Forelimb muscle (tissue), 1 donor: Measurements from ENCODE around the gene RASAL2. TPM values are rescaled to one million over a fixed set of nuclear protein-coding genes. Genes with fewer than 3 reads are reported as not detected.

Source experiments
- DNase-seq: peaks from one replicate; pipeline ENCODE4 v3.0.0-alpha.2; 2013; ENCODE audit warnings: low read depth
- polyA plus RNA-seq: library from polyadenylated mRNA; unstranded; fragments of 120-200 nt; gene quantifications from one replicate; pipeline ENCODE4 v1.2.1, GENCODE V29; 2013; ENCODE audit not compliant: insufficient read length

RASAL2 gene
- polyA plus RNA-seq, 1 donor = 12.3 TPM

DNA sequence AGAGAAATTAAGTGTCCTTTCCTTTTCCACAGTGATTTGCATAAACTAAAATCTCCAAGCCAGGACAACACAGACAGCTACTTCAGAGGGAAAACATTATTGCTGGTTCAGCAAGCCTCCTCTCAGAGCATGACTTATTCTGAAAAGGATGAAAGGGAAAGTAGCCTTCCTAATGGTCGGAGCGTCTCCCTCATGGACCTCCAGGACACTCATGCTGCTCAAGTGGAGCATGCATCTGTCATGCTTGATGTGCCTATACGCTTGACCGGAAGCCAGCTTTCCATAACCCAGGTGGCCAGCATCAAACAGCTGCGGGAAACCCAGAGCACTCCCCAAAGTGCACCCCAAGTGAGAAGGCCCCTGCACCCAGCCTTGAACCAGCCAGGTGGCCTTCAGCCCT lies 363.7 kb downstream of the RASAL2 start:
- DNase-seq = no peak

DNA sequence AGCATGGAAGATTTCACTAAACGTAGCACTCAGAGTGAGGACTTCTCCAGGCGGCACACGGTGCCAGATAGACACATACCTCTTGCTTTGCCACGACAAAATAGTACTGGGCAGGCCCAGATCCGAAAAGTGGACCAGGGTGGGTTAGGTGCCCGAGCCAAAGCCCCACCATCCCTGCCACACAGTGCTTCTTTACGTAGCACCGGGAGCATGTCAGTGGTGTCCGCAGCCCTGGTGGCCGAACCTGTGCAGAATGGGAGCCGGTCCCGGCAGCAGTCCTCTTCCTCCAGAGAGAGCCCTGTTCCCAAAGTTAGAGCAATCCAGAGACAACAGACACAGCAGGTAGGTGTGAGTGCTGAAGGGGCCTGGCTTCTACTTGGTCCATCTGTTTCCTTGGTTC lies 364.3 kb downstream of the RASAL2 start:
- DNase-seq = no peak

DNA sequence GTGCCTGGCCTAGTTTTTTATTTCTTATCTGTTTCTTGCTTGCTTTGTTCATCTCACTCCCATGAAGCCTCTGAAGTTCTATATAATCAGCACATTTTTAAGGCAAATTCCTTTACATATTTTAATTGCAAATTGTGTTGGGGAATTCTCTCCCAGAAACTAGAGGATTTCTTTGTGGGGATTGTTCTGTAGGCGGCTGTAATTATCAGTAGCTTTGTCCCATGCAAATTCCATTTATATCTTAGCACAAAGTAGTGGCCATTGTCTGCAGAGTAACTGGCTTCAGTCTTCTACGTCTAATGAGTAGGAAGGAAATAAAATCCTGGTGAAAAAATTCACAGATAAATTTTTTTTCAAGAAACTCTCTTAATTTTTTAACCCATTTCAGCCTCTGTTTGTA lies 367.2 kb downstream of the RASAL2 start:
- no peak for DNase-seq

DNA sequence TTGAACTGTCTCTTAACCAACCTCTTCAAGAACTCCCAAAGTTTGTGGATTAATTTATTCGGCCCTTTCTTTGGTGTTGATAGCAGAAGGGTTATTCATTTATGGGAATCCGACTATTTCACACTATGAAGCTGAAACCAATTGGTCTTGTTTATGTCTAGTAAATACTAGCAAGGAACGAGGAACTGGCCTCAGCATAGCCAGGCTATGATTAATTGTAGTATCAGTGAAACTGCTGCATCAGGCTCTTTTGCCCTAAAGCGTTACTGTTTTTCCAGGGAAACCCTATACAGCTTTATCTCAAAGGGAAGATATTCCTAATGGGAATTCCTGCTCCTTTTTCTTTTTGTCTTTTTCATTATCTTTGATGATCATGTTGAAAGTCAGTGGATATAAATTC lies 367.8 kb downstream of the RASAL2 start:
- DNase-seq = no peak

DNA sequence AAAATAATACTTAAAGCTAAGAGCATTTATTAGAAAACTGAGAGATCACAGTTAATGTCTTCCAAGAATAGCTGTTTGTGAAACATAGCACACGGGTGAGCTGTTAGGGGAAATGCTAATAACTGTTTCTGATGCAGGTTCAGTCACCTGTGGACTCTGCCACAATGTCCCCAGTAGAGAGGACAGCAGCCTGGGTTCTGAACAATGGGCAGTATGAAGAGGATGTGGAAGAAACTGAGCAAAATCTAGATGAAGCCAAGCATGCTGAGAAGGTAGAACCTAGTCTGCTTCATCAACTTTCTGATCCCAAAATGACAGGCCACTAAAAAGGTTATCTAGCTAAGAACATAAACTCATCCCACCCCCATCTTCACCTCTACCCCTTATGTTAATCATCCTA lies 370.2 kb downstream of the RASAL2 start:
- DNase-seq = no peak

DNA sequence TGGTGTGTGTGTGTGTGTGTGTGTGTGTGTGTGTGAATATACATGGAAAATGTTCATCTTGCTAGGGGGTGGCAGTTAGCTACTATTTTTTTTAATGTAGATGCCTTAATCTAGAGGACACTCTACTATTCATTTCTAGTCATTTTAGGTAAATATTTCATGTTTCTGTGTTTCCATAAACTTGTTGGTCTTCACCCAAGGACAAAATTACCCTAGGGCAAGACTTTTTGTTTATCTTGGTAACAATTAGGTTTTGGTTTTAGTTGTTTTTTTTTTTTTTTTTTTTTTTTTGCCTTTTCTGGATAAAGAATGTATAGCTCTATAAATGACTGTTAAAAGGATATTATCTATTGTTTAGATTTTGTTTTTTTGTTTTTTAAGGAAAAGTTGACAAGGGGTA lies 370.7 kb downstream of the RASAL2 start:
- DNase-seq = no peak

DNA sequence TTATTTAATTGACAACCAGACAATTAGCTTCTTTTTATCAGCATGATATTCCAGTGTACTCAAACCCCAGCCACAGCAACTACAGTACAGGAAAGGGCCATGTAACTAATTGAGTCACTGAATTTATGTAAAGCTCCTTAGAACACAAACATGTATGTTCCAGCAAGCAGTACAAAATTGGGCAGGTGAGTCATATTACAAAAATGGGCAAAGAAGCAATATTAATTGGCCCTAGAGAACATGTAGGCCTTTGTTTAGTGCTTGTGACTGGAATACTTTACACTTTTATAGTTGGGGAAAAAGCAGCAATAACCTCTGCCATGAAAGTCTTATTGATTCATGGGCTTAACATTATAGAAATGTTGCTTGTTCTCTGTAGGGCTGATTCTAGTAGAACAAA lies 371.1 kb downstream of the RASAL2 start:
- no peak for DNase-seq

DNA sequence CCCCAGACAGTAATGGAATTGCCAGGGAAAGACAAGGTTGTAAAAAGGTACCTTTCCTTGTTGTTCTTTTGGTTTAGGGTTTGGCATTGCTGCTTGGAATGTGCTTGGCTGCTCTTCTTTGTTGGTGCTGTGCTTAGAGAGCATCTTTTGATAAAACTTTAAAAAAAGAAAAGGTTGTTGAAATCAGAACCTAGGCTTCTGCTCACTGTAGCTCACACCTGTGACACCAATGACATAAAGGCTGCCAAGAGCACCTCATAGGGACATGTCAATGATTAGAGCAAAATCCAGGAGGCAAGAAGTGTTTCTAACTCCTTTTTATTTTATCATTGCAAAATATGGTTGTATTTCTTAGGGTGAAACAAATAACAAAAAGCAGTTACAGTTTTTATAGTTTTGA lies 373.9 kb downstream of the RASAL2 start:
- no peak for DNase-seq

DNA sequence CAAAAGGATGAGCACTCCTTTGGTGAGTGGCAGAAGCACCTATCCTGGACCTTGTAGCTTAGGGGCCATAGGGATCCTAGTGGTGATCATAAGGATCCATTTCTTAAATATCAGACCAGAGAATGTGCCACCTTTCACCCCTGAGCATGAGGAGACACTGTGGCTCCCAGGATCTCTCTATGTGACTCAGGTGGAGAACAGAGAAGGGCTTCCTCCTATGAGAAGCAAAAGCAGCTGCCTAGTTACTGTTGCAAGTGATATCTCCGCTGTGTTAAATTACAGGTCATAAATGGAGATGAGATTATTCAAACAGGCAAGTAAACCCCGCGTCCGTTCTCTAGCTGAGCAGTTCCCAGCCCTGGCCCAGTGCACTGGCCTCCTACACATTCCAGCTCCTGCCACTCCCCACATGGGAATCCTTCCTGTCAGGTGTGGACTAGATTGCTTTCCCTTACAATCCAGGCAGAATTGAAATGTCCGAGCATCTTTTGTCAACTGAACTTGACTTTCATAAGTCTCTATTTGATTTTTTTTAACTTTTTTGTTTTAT lies 376.6 kb downstream of the RASAL2 start:
- DNase-seq = no peak

DNA sequence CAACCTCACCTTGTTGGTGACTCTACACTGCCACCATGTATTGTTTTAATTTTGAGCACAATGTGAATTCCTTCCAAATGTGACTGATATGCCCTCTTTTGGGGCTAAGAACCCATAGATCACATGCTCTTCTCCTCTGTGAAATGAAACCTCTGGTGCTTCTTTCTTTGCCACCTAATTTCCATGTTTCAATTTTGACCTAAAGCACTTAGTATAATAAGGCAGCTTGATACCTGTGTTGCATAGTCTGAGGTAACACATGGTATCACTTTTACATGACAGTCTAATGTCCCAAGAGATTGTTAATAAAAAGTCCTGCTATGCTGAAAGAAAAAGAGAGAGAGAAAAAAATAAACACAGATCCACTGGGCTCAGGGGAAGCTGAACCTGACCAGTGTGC lies 378.6 kb downstream of the RASAL2 start:
- no peak for DNase-seq

DNA sequence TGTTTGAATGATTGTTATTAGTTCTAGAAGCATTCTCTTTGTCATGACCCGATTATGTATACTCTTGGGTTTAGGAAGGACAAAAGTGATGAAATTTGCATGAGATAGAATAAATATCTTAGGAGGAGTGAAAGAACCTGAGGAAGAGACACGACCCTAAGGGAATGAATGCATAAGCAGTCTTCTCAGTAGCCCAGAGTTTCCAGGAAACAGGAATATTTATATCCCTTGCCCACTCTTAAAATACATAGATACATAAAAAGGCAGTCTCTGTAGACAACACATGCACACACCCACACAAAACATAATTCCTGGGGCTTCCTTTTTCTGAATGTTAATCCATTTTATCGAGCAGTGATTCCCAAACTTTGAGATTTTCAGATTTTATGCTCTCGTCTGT lies 383.5 kb downstream of the RASAL2 start:
- DNase-seq = no peak

DNA sequence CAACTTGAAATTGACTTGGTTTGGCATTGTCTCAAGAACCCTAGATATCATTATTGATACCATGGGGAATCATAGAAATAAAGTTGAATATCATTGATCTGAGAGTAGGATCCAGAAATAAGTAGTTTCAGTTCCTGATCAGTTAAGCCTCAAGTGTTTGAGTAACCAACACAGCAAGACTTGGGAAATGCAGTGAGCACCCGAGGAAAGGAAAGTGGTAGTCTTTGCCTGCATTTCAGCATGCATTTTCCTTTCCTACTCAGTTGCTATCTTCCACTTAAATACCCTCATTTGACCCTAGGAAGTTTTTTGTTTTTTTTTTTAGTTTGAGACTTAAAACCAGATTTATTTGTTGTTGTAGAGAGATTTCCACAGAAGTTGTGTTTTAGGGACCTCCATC lies 383.9 kb downstream of the RASAL2 start:
- no peak for DNase-seq

DNA sequence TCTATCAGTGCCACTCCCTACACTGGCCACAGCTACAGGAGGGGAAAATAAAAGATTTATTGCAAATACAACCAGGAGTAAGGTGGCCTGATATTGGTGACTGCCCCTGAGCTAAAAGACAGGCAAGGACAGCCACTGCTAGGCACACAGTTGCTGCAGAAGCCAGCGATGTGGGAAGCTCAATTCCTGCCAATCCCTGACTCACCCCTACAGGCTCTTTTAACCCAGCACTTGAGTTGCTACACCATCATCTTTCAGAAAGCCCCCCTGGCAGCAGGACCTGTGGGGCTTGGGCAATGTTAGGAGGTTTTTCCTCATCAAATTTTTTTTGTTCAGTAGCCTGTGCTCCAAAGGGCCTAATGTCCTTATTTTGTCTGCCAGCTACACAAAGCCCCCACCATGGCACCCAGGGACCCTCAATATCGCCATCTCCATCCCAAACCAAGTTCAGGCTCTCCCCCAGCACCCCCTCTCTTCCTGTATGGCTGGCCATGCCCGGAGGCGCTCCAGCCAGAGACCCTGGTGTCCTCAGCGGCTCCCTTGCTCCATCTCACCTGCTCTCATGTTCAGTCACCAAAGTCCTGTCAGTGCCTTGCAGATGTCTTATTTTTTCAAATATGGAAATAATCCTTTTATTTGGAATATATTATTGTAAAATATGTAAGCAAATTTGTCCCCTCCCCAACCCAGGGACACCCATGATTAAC lies 389.5 kb downstream of the RASAL2 start:
- no peak for DNase-seq

DNA sequence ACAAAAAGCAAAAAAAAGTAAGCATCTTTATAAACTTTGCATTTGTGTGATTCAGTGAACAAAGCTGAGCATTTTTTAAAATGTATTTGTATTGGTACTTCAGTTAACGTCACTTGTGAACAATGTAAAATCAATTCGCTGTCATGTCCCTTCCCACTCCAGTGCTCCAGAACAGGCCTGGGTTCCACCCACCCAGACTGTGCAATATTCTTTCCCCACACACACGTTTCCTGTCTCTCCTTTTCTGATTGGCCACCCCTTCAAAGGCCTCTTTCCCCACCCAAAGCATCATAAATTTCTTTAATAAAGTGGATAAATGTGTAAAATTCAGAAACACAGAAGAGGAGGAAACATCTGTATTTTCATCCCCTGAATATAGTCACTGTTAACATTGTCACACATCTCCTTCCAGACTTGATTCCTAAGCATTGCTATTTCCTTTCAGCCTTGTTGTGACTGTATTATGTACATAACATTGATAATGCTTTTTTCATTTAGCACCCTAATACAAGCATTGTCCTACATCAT lies 390.9 kb downstream of the RASAL2 start:
- no peak for DNase-seq

DNA sequence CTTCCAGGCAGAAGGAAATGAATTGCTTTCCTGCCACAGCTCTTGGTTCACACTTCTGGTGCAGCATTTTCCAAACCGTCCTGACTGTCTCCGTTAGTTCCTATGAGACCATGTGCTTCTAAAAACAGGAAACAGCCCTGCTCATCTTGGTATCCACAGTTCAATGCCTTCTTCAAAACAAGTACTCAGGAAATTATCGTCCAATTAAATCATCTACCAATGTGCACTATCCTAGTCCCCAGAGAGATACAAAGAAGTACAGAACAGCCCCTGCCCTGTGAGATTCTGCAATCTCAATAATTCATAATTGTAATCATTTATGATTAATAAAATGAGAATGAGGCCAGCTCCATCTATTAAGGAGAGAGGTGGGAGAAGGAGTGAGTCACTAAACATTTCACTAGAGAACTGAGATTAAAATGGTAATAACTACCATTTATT lies 391.7 kb downstream of the RASAL2 start:
- no peak for DNase-seq

DNA sequence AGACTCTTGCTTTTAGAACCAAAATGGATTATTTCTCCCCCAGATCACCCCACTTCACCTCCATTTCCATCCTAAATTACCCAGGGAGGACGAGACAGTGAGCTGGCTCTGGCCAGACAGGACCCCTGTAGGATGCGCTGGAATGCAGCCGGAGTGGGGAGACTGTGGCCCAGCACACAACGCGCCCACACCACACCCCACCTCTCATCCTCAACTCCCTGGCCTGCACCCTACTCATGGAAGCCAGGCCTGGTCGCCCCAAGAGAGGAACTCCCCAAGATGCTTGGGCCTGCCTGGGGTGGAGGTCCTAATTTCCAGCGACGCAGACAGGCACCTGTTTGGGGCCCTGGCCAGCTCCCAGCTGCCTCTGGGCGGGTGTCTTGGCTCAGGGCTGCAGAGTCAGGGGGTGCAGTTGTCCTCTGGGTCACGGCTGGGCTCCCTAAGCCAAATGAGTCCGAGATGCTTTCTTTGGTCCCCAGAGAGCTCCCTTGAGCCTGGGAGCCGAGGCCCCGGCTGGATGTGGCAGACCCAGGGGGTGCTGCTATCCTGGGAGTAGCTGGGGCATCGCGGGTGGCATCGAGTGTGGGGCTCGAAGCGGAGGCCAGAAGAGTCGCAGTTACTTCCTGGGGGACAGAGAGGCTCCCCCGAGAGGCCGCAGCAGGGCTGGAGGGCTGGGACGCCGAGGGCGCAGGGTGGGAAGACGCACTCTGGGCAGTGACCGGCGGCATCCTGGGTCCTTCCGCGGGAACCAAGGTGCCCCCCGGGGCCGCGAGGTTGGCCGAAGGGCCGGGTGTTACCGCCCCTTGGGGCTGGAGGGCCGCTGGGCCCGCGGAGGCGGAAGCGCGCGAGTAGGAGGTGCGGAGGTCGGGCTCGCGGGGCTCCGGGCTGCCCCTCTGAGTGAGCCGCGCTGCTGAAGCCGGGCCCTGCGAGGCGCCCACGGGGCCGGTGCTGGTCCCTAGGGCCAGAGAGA lies 392.5 kb downstream of the RASAL2 start:
- DNase-seq = no peak

DNA sequence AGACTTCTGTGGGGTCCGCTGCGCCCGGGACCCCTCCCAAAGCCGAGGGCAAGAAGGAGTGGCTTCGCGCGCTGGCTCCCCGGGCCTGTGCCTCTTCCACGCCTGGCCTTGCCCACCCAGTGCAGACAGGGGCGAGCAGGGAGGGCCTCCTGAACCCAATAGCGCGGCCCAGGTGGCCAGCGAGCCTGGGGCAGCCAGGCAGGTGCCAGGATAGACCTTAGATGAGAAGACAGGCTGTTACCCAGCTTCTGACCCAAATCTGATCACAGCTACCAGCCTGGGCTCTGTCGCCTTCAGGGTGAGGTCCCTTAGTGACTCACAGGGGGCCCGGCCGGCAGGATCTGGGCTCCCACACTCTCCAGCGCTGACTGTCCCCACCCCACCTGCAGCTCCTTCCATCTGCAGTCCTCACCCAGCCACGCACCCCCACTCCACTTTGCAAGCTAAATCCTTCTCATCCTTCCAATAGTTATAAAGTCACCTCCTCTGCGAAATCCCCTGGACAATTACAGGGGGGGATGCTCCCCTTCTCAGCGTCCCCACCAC lies 393.2 kb downstream of the RASAL2 start:
- DNase-seq = no peak

DNA sequence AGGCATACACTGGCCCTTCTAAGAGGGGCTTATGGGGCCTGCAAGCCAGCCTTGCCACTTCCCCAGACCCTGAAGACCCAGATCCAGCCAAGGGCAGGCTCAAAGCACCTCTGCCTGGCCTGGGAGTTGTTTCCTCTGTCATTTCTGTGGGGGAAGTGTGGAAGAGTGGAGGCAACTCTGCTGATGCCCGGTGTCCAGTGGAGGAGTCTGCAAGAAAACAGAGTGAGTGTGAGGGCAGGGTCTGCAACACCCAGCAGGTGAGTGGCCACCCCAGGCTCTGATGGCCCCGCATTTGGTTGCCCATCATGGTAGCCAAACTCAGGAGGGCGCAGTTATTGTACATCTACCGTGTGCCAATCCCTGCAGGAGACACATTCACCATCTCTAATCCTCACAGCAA lies 394.5 kb downstream of the RASAL2 start:
- DNase-seq = no peak

DNA sequence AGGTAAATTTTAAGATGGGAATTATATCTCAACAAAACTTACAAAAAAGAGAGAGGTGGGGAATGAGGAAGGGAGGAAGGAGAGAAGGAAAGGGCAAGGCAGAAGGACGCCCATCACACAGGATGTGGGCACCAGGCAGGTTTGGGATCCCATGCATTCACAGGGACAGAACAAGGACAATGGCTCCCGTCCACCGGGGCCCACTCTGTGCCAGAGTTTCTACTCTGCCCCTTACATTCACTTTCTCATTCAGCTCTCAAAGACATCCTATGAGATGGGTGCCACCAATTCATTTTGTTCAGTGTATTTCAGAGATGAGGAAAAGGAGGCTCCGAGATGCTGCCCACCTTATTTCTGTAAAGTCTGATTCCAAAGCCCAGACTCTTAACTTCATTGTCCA lies 395.5 kb downstream of the RASAL2 start:
- no peak for DNase-seq

DNA sequence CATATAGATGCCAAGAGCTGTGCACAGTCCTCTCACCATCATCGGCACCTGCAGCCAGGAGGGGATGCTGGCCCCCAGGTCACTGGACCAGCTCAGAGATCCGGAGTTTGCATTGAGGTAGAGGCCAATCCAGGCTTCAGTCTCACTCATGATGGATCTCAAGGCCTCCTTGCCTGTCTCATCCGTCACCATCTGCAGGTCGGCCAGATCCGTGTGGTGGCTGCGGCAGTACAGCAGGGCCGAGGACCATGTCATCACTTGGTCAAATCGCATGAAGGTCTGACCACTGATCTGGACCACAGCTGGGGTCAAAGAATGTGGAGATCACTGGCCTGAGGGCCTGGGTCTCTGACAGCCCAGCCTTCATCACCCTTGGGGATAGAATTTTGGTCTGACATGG lies 396.2 kb downstream of the RASAL2 start:
- DNase-seq = no peak

DNA sequence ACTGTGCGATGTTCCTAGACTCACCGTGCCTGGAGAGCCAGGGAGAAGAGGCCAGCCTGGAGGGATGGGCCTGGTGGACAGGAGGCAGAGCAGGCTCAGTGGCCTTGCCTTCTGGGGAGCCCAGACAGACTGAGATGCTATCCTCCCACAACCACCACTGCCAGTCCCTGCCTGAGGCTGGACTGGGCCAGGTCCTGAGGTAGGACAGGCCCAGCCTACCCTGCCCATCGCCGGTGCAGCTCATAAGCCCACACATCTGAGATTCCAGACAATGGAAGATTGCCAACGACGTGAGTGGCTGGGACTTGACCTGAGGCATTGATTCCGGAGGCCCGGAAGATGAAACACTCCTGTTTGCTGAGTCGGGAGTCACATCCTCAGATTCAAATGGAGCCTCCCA lies 397.1 kb downstream of the RASAL2 start:
- DNase-seq = no peak

DNA sequence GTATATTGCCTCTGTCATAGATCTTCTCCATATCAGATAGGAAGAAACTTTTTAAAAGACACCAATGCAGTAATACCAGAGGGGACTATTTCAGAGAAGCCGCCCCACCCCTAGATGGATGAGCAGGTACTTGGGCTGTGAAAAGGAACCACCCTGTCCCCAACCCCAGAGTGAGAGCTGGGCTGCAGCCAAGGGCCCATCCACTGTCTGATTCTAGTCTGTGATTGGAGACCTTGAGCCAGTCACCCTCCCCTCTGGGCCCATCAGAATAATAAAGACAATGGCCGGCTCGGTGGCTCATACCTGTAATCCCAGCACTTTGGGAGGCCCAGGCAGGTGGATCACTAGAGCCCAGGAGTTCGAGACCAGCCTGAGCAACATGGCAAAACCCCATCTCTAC lies 397.8 kb downstream of the RASAL2 start:
- no peak for DNase-seq
